Liver (tissue), 9 donors: Measurements from ENCODE around the gene MEIS2. TPM values are rescaled to one million over a fixed set of nuclear protein-coding genes. Genes with fewer than 3 reads are reported as not detected.

Experiments
- DNase-seq: peaks from one replicate; pipeline ENCODE4 v3.0.0-alpha.2; 2017; ENCODE audit warnings: low spot score
- H3K27ac ChIP-seq, 2 donors: one replicate each; pipeline ENCODE4 v1.7.0; 2013; ENCODE audit warnings: inconsistent platforms in 2 of 2, low read length in 2 of 2, control low read depth in 1 of 2, low read depth in 1 of 2, mild to moderate bottlenecking in 1 of 2
- H3K27me3 ChIP-seq, 4 donors: one replicate each; pipeline versions ENCODE4 v1.6.1 to v1.7.0; 2013; ENCODE audit warnings: low read length in 3 of 4, inconsistent platforms in 1 of 4, mild to moderate bottlenecking in 1 of 4, moderate library complexity in 1 of 4; ENCODE audit not compliant: control insufficient read depth in 4 of 4, insufficient read depth in 4 of 4
- H3K36me3 ChIP-seq, 4 donors: one replicate each; pipeline versions ENCODE4 v1.6.1 to v1.7.0; 2013; ENCODE audit warnings: low read length in 3 of 4, mild to moderate bottlenecking in 3 of 4, low read depth in 1 of 4, moderate library complexity in 1 of 4; ENCODE audit not compliant: control insufficient read depth in 4 of 4, insufficient read depth in 3 of 4
- H3K4me1 ChIP-seq, 4 donors: one replicate each; pipeline versions ENCODE4 v1.6.1 to v1.7.0; 2013; ENCODE audit warnings: low read length in 3 of 4, mild to moderate bottlenecking in 3 of 4, moderate library complexity in 1 of 4; ENCODE audit not compliant: control insufficient read depth in 4 of 4, insufficient read depth in 4 of 4
- H3K4me3 ChIP-seq, 3 donors: one replicate each; pipeline versions ENCODE4 v1.6.1 to v1.7.0; 2013; ENCODE audit warnings: low read length in 3 of 3, control low read depth in 1 of 3, low read depth in 1 of 3, mild to moderate bottlenecking in 1 of 3
- H3K9ac ChIP-seq, 2 donors: one replicate each; pipeline ENCODE4 v1.7.0; 2013; ENCODE audit warnings: low read length in 2 of 2, mild to moderate bottlenecking in 2 of 2, moderate library complexity in 2 of 2, control low read depth in 1 of 2, low read depth in 1 of 2
- H3K9me3 ChIP-seq, 4 donors: one replicate each; pipeline versions ENCODE4 v1.6.1 to v1.7.0; 2013; ENCODE audit warnings: low read length in 3 of 4; ENCODE audit not compliant: control insufficient read depth in 4 of 4
- EGR1 ChIP-seq, 2 donors: IDR thresholded peaks; 2 replicates each; pipeline ENCODE4 v1.6.1; 2016 to 2018; ENCODE audit warnings: antibody characterized with exemption in 2 of 2, low read depth in 2 of 2
- FOXA1 ChIP-seq: IDR thresholded peaks from 2 replicates; pipeline ENCODE4 v1.6.1; 2016; ENCODE audit warnings: antibody characterized with exemption
- GABPA ChIP-seq, 2 donors: IDR thresholded peaks in 1 of 2; conservative IDR thresholded peaks in 1 of 2; 2 replicates each; pipeline ENCODE4 v1.6.1; 2016; ENCODE audit warnings: antibody characterized with exemption in 2 of 2, mild to moderate bottlenecking in 1 of 2, moderate library complexity in 1 of 2
- HNF4A ChIP-seq, 2 donors: conservative IDR thresholded peaks; 2 replicates each; pipeline ENCODE4 v1.6.1; 2016; ENCODE audit warnings: antibody characterized with exemption in 2 of 2, mild to moderate bottlenecking in 2 of 2
- HNF4G ChIP-seq: IDR thresholded peaks from 2 replicates; pipeline ENCODE4 v1.6.1; 2016; ENCODE audit warnings: antibody characterized with exemption
- JUND ChIP-seq, 2 donors: IDR thresholded peaks; 2 replicates each; pipeline ENCODE4 v1.6.1; 2016; ENCODE audit warnings: antibody characterized with exemption in 2 of 2
- NR2F2 ChIP-seq: IDR thresholded peaks from 2 replicates; pipeline ENCODE4 v1.6.1; 2016; ENCODE audit warnings: antibody characterized with exemption
- REST ChIP-seq: IDR thresholded peaks from 2 replicates; pipeline ENCODE4 v1.6.1; 2016; ENCODE audit warnings: antibody characterized with exemption, mild to moderate bottlenecking
- TAF1 ChIP-seq: conservative IDR thresholded peaks from 2 replicates; pipeline ENCODE4 v1.6.1; 2016; ENCODE audit warnings: antibody characterized with exemption, mild to moderate bottlenecking
- ZBTB33 ChIP-seq: IDR thresholded peaks from 2 replicates; pipeline ENCODE4 v1.6.1; 2016; ENCODE audit warnings: antibody characterized with exemption
- WGBS: extraction: QIAGEN DNeasy Blood & Tissue Kit; methylation state at CpG from one replicate; pipeline ENCODE4 v1.1.7; 2013; 5-methylcytosine and 5-hydroxymethylcytosine counted together
- polyA plus RNA-seq, 2 donors: library from polyadenylated mRNA; stranded (reverse) in 1 of 2; unstranded in 1 of 2; fragments of 200-250 nt in 1 of 2; fragments of >200 nt in 1 of 2; fragmentation: Nextera tagmentation in 1 of 2; extraction: Ambion mirVana in 1 of 2; gene quantifications; one replicate each; pipeline versions ENCODE4 v1.2.1 to v1.2.3, GENCODE V29; 2013 to 2015
- total RNA-seq, 2 donors: library from RNA; depleted of rRNA; stranded (reverse); fragments of >200 nt; gene quantifications; one replicate each; pipeline ENCODE4 v1.2.3, GENCODE V29; 2014
- TF ChIP-seq, protein P1 (sequence below): IDR thresholded peaks from 2 replicates; pipeline ENCODE4 v1.6.1; 2016; ENCODE audit warnings: antibody characterized with exemption
- TF ChIP-seq, protein P2 (sequence below): IDR thresholded peaks from 2 replicates; pipeline ENCODE4 v1.6.1; 2016; ENCODE audit warnings: antibody characterized with exemption
- donor health status: healthy.
- donor health status: healthy.
- donor health status: healthy.
- donor health status: healthy.
- donor health status: healthy.

MEIS2 gene
- total and polyA plus RNA-seq, 4 donors: 3.9 to 12.6 (median 7.6) TPM

- H3K27ac ChIP-seq: no peak overlapping the region
Observed at GRCh38 chr15:37020852-37021251, 79.5 kb downstream of the MEIS2 start.

DNA sequence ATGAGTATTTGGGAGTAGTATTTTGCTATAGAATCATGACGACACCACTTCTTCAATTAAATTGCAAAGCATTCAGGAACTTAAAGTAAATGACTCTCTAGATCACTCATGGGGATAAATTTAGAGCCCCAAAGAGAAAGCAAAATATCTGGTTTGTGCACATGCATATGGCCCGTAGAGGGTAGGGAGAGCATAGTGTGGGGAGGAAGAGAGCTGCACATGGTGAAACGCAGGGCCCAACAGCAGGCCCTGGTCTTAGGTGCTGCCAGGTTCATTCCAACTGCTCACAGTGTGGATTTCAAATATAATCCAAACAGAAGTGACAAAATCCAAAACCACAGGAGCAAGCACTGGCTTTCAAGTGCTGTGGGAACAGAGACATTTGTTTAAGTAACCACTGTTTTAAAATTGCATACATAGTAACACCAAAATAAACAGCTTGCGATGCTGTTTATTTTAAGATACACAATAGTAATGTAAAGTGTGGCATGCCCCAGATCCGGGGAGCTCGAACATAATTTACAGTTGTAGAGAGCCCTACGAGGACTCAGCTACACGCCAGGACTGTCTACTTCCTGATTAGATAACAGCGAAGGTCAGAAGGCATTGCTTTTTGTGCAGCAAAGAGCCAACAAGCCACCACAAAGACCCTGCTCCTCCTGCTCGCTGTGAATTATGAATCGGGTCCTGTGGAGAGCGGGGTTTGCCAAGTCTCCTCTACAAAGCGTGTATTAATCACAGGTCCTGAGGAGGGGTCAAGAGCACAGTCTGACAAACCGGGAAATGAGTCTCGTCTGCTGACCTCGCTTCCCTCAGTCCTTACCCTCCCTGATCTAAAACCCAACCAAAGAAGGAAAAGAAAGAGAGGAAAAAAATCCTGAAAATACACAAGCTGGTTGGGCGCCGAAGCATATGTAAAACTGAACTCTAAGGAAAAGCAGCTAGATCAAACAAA is 80.6 kb downstream of the MEIS2 start:
- no peak for DNase-seq
- Histone ChIP-seq H3K9ac (no peak overlapping the region), H3K27ac (no peak overlapping the region), H3K4me1 (no peaks in the 10 kb centered on the region), H3K4me3 (no peak overlapping the region), H3K27me3 (no peaks in the 10 kb centered on the region), H3K9me3 (no peaks in the 10 kb centered on the region), H3K36me3 (no peaks in the 10 kb centered on the region)
- WGBS: 67% methylated on average over 18 of the region's 18 CpGs
- no peak for TF ChIP-seq EGR1 (IDR thresholded peaks at IDR 0.05; ENCODE audit: low read depth in 2 of 2)
- TF ChIP-seq NR2F2: peak; percentile 70
- TF ChIP-seq REST: no peak
- TF ChIP-seq ZBTB33: no peak
- TF ChIP-seq HNF4A (conservative IDR thresholded peaks at IDR 0.05): no peak
- no peak for TF ChIP-seq FOXA1
- TF ChIP-seq TAF1: no peak

More at GRCh38 chr15:37020852-37021251, 79.5 kb downstream of the MEIS2 start:
- Histone ChIP-seq H3K4me3 (no peak overlapping the region), H3K27me3 (no peaks in the 10 kb centered on the region), H3K36me3 (no peaks in the 10 kb centered on the region), H3K4me1 (no peaks in the 10 kb centered on the region), H3K9ac (no peak overlapping the region), H3K9me3 (no peaks in the 10 kb centered on the region)
- DNase-seq: no peak
- no peak for TF ChIP-seq GABPA (IDR thresholded peaks at IDR 0.05 in 1 of 2, conservative IDR thresholded peaks at IDR 0.05 in 1 of 2)
- no peak for TF ChIP-seq JUND (IDR thresholded peaks at IDR 0.05)
- TF ChIP-seq, protein P1, sequence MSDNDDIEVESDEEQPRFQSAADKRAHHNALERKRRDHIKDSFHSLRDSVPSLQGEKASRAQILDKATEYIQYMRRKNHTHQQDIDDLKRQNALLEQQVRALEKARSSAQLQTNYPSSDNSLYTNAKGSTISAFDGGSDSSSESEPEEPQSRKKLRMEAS: no peak
- no peak for TF ChIP-seq HNF4G
- TF ChIP-seq, protein P2, sequence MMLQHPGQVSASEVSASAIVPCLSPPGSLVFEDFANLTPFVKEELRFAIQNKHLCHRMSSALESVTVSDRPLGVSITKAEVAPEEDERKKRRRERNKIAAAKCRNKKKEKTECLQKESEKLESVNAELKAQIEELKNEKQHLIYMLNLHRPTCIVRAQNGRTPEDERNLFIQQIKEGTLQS: no peak
- TF ChIP-seq REST: no peak
